NCI-H1694 treated with DMSO at 0.1 percent for 48 hours (cell line): ENCODE results near the gene SPIN2A.
"Not testable (repeated sequence)": the region's sequence is repeated elsewhere in the genome, so short reads cannot be mapped to it uniquely, and the experiment has no call there.

Source experiments
- DNase-seq: peaks from one replicate; lab custom pipeline; 2025; lab: John Stamatoyannopoulos, UW

Gene SPIN2A

GRCh38 chrX:57137073-57137472 lies at the start of gene SPIN2A:
SPIN2A (minus strand) TSS chrX:57137397; CDS start chrX:57136597, 800 bp downstream.
- not testable (repeated sequence) for DNase-seq

DNA sequence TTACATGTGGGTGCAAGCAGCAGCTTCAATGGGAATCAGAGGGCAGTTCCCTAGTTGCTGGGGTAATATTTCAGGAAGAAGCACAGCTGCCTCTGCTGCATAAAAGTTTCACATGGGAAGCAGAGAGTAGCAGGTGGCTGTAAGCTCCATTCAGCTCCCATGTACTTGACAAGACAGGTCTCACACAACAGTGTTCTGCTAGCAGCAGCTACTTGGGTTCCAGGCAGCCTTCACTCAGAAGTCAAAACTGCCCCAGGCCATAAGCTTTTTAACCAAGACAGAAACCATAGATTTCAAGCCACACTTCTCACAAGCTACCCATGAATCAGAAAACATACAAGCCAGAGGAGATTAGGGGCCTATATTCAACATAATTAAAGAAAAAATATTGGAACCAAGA lies 41.4 kb upstream of the SPIN2A start:
- no peak for DNase-seq

GRCh38 chrX:57177070-57177469 lies 39.9 kb upstream of the SPIN2A start:
- DNase-seq = no peak

DNA sequence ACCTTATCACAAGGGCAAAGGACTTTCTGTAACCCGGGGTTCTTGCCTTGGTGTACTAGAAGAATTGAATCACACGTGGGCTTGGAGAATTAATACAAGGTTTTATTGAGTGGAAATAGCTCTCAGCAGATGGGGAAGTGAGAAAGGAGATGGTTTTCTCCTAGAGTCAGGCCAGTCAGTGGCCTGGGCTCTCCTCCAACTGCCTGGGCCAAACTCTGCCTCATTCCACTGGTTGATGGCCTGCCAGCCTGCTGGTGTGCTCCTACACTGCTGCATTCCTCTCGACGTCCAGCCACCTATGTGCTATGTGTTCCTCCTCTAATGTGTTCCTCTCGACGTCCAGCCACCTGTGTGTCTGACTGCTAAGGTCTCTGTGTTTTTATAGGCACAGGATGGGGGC lies 35.3 kb upstream of the SPIN2A start:
- no peak for DNase-seq

GRCh38 chrX:57156397-57157049 lies 19.3 kb upstream of the SPIN2A start:
- peak; percentile 1 for DNase-seq

DNA sequence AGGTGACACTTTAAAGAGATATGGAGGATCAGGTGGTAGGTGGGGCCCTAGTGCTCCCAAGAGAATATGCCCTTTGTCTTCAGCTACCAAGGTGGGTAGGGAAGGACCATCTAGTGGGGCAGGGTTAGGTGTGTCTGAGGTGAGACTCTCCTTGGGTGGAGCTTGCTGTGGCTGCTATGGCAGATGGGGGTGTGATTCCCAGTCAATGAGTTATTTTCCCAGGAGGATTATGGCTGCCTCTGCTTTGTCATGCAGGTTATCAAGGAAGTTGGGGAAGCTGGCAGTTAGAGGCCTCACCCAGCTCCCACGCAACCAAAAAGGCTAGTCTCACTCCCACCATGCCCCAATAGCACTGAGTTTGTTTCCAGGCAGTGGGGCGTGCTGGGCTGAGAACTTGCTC lies 18.0 kb upstream of the SPIN2A start:
- DNase-seq = no peak

DNA sequence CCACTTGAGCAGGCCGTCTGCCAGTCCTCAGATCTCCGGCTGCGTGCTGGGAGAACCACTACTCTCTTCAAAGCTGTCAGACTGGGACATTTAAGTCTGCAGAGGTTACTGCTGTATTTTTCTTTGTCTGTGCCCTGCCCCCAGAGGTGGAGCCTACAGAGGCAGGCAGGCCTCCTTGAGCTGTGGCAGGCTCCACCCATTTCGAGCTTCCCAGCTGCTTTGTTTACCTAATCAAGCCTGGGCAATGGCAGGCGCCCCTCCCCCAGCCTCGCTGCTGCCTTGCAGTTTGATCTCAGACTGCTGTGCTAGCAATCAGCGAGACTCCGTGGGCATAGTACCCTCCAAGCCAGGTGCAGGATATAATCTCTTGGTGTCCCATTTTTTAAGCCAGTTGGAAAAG lies 15.0 kb upstream of the SPIN2A start:
- not testable (repeated sequence) for DNase-seq

GRCh38 chrX:57138674-57139073 lies 1.5 kb upstream of the SPIN2A start:
- no peak for DNase-seq

DNA sequence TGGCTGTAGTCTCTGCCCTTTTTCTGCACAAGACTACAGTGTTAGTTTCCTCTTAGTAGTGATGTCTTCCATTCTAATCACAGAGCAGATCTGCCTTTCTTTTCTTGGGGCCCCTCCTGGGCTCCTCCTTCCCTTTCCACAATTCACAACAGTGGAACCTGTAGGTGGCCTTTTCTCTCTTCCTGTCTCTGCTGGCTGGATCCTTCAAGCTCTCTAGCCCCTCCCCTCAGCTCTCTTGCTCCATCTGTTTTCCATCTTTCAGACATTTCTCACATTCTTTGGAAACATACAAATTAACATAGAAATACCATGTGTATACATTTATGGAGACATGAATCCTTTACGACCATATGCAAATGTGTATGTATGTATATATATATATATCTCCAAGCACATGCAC lies 304 bp upstream of the SPIN2A start:
- DNase-seq = no peak

GRCh38 chrX:57136589-57136988 lies 608 bp downstream of the SPIN2A start:
- DNase-seq = not testable (repeated sequence)

DNA sequence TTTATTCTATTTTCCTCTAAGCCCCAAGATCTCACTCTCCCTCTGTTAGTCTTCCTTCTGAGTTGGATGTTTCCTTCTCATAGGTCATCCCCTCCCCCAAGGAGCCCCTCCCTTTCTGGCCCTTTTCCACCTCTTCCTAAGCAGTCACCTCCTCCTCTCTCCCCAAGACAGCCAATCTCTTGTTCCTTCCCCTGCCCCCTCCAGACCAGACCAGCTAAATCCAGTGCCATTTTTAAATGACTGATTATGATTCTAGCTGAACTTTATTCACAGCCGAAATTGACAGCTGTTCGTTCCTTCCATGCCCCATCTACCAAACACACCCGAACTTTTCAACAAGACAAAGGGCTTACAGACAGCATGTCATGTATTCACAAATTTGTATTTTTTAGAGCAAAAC lies 1.9 kb downstream of the SPIN2A start:
- no peak for DNase-seq

- DNase-seq = no peak
Measured at GRCh38 chrX:57134702-57135101, 2.5 kb downstream of the SPIN2A start.

DNA sequence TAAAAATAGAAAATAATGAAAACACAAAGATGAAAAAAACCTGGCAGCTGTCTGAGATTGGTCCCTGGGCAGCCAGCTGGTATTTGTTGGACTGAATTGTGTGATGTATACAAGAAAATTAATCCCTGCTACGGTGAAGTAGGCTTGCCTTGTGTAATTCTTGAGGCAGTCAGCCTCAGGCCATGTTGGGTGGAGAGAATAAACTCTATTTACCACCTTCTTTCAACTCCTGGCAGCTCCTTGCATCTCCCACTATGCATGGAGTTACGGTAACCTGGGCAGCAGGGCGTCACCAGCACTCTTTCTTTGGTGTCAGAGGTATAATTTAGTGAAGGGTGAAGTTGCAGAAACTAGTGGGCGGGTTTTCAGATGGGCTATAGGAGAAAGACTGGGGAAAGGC lies 3.5 kb downstream of the SPIN2A start:
- no peak for DNase-seq

- DNase-seq = not testable (repeated sequence)
Measured at GRCh38 chrX:57133284-57133683, 3.9 kb downstream of the SPIN2A start.

DNA sequence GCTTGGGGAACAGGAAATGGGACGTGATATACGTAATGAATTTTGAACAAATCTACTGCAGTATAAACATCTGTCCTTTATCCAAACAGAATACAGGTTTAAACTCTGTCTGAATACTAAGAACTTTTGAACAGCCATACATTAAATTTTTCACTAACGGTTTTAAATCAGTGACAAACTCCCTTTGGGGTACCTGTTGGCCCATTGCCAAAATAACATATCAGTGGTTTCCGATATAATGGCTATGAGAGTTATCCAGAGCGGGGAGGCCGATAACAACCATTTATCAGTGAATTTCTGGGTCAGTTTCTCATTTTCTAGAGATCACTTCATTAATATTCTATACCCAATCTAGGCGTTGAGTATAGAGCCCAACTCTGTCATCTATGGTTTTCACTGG lies 5.2 kb downstream of the SPIN2A start:
- no peak for DNase-seq

DNA sequence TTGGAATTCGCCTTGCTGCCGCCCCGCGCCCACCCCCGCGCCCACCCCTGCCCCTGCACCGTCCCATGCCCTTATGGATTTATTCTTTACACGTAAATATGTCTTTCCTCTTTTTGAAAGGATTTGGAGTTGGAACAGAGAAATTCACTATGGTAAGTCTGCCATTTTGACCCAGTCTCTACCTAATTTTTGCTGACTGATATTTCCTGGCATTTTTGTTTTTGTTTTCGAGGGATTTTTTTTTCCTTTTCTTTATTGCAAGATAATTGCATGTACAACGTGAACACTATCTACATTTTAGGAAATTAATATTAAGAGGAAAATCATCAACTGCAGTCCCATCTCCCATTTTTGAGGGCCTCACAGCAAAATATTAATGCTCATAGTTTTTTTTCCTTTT lies 15.4 kb downstream of the SPIN2A start:
- no peak for DNase-seq

- peak; percentile 88 for DNase-seq
Measured at GRCh38 chrX:57121162-57121755, 15.9 kb downstream of the SPIN2A start, which contains the start of gene SPIN2B. SPIN2B (minus strand) TSS chrX:57121548.

DNA sequence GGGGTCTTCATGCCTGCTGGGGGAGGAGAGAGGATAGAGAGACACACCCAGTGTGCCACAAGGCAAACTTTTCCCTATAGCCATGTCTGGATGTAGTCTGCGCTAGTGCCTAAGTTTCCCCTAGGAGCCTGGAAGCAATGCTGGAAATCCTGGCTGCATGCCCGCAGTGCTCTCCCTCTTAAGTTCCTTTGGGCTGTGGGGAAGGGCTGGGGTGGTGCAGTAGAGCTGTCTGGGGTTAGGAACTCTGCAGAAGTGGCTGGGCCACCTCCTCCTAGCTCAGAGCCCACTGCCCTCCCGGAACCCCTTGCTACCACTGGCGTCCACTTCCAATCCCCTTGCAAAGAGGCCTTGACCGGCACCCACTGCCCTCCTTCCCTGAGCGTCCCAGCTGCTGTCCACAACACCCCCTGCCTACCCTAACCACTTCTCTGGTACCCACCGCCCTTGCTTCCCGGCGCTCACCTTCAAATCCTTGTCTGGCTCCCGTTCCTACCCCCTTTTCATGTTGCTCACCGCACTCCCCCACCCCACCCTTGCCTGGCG lies 16.5 kb downstream of the SPIN2A start:
- DNase-seq = not testable (repeated sequence)

DNA sequence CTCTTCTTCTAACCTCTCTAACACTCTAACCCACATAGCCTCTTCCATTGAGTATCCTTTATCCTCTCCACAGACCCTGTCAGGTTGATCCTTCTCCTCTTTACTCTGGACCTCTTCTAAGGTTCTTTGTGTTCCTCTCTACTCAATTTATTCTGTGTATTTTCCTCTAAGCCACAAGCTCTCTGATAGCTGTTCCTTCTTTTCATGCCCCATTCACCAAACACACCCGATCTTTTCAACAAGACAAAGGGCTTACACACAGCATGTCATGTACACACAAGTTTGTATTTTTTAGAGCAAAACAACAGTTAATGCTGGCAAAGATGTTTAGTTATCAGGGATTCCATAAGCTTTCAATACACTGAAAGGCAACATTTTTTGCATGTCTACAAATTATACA lies 17.8 kb downstream of the SPIN2A start:
- no peak for DNase-seq

- DNase-seq = not testable (repeated sequence)
Measured at GRCh38 chrX:57117566-57117965, 19.6 kb downstream of the SPIN2A start.

DNA sequence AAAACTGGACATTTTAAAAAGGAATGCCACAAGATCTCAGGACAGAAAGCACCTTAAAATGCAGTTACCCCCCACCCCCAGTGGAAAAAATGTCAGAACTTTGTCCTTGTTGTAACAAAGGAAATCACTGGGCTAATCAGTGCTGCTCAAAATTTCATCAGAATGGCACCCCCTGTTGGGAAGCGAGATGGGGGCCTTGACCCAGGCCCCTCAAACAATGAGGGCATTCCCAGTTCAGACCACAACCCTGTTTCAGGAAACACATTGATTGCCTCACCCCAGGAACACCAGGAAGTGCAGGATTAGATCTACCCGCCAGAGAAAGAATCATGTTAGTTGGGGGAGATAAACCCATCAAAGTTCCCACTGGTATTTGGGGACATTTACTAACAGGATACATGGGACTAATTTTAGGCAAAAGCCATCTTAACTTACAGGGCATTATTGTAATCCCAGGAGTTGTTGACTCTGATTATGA lies 32.2 kb downstream of the SPIN2A start:
- no peak for DNase-seq

DNA sequence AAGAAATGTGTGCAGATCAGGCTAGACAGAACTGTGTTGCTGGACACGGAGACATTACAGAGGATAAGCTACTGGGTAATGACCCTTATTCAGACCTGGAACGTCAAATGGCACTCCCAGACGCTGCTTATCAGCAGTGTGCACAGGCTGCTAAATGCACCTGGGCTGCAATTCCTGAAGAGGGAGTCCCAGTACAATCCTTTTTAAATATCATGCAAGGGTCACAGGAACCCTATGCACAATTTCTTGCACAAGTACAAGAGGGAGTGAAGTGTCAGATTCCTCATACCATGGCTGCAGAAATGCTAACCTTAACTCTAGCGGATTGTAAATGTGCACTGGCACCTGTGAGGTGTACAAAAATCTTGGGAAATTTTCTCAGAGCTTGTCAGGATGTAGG lies 32.8 kb downstream of the SPIN2A start:
- no peak for DNase-seq

DNA sequence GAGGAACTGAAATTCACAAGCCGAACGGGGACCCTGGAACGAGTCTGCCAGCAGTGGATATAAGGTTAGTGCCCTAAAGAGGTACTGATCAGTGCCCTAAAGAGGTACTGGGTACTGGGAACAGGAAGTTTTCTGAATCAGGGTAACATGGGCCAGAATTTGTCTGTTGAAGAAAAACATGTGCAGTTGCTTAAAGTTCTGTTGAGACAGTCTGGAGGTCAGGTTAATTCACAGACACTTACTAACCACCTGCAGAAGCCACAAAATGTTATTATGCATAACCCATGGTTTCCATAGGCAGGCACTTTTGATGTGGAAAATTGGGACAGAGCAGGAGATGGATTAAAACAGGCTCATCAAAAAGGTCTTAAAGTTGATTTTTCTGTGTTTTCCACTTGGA lies 33.7 kb downstream of the SPIN2A start:
- DNase-seq = no peak

DNA sequence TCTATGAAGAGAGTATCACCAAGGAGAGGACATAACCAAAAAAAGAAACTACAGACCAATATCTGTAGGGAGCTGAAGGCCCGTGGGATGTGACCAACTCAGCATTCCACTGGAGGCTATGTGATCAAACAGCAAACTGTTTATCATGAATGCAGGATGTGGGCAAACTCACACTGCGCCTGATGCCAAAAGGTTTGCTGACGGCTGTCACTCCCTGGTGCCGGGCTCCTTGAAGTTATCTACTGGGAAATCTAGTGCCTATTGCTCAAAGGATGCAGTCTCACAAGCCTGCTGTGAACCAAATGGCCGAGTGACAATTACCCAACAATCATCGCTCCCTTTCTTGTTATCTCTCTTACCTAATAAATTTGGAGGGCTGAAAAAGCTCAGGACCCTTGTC lies 34.3 kb downstream of the SPIN2A start:
- DNase-seq = not testable (repeated sequence)
